HepG2 (cell line): Measurements from ENCODE around the gene TBC1D14. TPM values are rescaled to one million over a fixed set of nuclear protein-coding genes. Genes with fewer than 3 reads are reported as not detected.

Experiments used
- ATAC-seq: fragments of 200-7000 bp; cut with Tn5 transposase; 3 replicates; pipeline ENCODE4 v1.9.1; 2020; ENCODE audit warnings: mild to moderate bottlenecking, moderate library complexity
- BruUV-seq: library from RNA; stranded (reverse); fragments of 400-500 nt; replicated peaks from 2 replicates; lab custom pipeline; 2021; lab: Mats Ljungman, UMichigan
- CTCF ChIA-PET: fragments of 300-600 bp; formaldehyde crosslinking; extraction: SDS; loops from one replicate; lab custom pipeline; 2021; ENCODE audit warnings: low total read pairs, inconsistent platforms, low intra/inter-chr PET ratio; lab: Yijun Ruan, JAX
- POLR2A ChIA-PET: fragments of 350-600 bp; sonication (Branson Sonifier 250); formaldehyde crosslinking; loops from one replicate; lab custom pipeline; 2020; ENCODE audit warnings: antibody characterized with exemption, inconsistent platforms; lab: Yijun Ruan, JAX
- DNase-seq: peaks from one replicate; pipeline ENCODE4 v3.0.0-alpha.2; 2015; ENCODE audit warnings: low spot score
- FAIRE-seq: peaks from 3 replicates; lab custom pipeline; 2011; peaks lifted over from hg19 to GRCh38; lab: Jason Lieb, UNC
- H2AFZ ChIP-seq: one replicate; pipeline ENCODE4 v1.6.1; 2011; ENCODE audit warnings: low read length, inconsistent platforms
- H3K27ac ChIP-seq: fragments of 300-600 bp; 3 replicates; pipeline ENCODE4 v1.8.0; 2011; ENCODE audit warnings: mixed run types, mild to moderate bottlenecking, mixed read lengths, low read length, inconsistent platforms; ENCODE audit not compliant: insufficient read depth; ENCODE audit errors: extremely low read length
- H3K27me3 ChIP-seq, 2 experiments: fragments of 200-600 bp in 1 of 2; 2 replicates in 1 of 2; 3 replicates in 1 of 2; pipeline versions ENCODE4 v1.6.0 to v1.8.0; 2011; ENCODE audit warnings: low read length in 2 of 2, mild to moderate bottlenecking in 2 of 2, moderate library complexity in 2 of 2, inconsistent platforms in 1 of 2; ENCODE audit not compliant: insufficient read depth in 2 of 2, control insufficient read depth in 1 of 2
- H3K36me3 ChIP-seq, 2 experiments: fragments of 200-600 bp in 1 of 2; replicated peaks in 1 of 2; 2 replicates in 1 of 2; 3 replicates in 1 of 2; pipeline versions ENCODE4 v1.5.1 to v1.8.0; 2011; ENCODE audit warnings: low read length in 2 of 2, inconsistent platforms in 1 of 2; ENCODE audit not compliant: insufficient read depth in 2 of 2, control insufficient read depth in 1 of 2
- H3K4me1 ChIP-seq: 2 replicates; pipeline ENCODE4 v1.5.1; 2012; ENCODE audit warnings: low read length, inconsistent platforms; ENCODE audit not compliant: insufficient read depth
- H3K4me2 ChIP-seq: 2 replicates; pipeline ENCODE4 v1.6.0; 2011; ENCODE audit warnings: low read depth, low read length, inconsistent platforms
- H3K4me3 ChIP-seq, 3 experiments: fragments of 200-600 bp in 1 of 3; sonication (generic), shearing (Covaris generic) in 1 of 3; replicated peaks in 1 of 3; 2 replicates each; pipeline ENCODE4 v1.5.1; 2011 to 2016; ENCODE audit warnings: low read length in 3 of 3, inconsistent platforms in 2 of 3, low read depth in 2 of 3, mild to moderate bottlenecking in 2 of 3, control low read depth in 1 of 3, mixed read lengths in 1 of 3; ENCODE audit not compliant: insufficient read depth in 1 of 3
- H3K79me2 ChIP-seq: one replicate; pipeline ENCODE4 v1.6.1; 2011; ENCODE audit warnings: low read length, inconsistent platforms; ENCODE audit not compliant: insufficient read depth
- H3K9ac ChIP-seq: 2 replicates; pipeline ENCODE4 v1.6.0; 2011; ENCODE audit warnings: mild to moderate bottlenecking, low read depth, low read length, inconsistent platforms; ENCODE audit not compliant: insufficient read depth
- H3K9me3 ChIP-seq: 2 replicates; pipeline ENCODE4 v1.5.1; 2012; ENCODE audit warnings: mild to moderate bottlenecking, low read length
- H4K20me1 ChIP-seq: 2 replicates; pipeline ENCODE4 v1.6.0; 2011; ENCODE audit warnings: inconsistent platforms, mild to moderate bottlenecking, low read length, moderate library complexity; ENCODE audit not compliant: insufficient read depth
- ZNF792 ChIP-seq: IDR thresholded peaks from 2 replicates; pipeline ENCODE4 v1.6.1; 2016
- WGBS: methylation state at CpG from one replicate; pipeline ENCODE4 v1.1.6; 2017; ENCODE audit warnings: low lambda C conversion rate; 5-methylcytosine and 5-hydroxymethylcytosine counted together
- in situ Hi-C: cut with HindIII; loops from 2 replicates; pipeline ENCODE4 v1.10.0; 2017; ENCODE audit warnings: low pct_unique_long_range_greater_than_20kb; ENCODE audit not compliant: extremely low pct_ligation_motif_present
- intact Hi-C: fragments of 100-400 bp; cut with micrococcal nuclease; formaldehyde crosslinking; loops from one replicate; pipeline ENCODE4 v1.10.0; 2022; ENCODE audit not compliant: unreplicated experiment
- polyA plus RNA-seq, 8 experiments: library from polyadenylated mRNA; depleted of rRNA in 3 of 8; stranded (reverse) in 7 of 8; unstranded in 1 of 8; fragments of >200 nt; fragmentation: Illumina TruSeq in 4 of 8; extraction: Trizol in 4 of 8; gene quantifications; 2 replicates each; pipeline versions ENCODE4 v1.2.1 to v1.2.3, GENCODE V29; 2011 to 2016; ENCODE audit warnings: low read depth in 4 of 8, missing spikeins in 1 of 8, mixed read lengths in 1 of 8; ENCODE audit not compliant: insufficient read depth in 1 of 8
- total RNA-seq, 5 experiments: library from RNA; depleted of rRNA; stranded (reverse); fragments of >200 nt; fragmentation: Illumina TruSeq; extraction: Trizol; gene quantifications; 2 replicates each; pipeline ENCODE4 v1.2.3, GENCODE V29; 2016; ENCODE audit warnings: low read depth in 1 of 5
- TF ChIP-seq, protein P1 (sequence below): sonication (generic); formaldehyde crosslinking; IDR thresholded peaks from 2 replicates; pipeline ENCODE4 v1.8.1; 2023; ENCODE audit warnings: mild to moderate bottlenecking, missing genetic modification reagents
- TF ChIP-seq, protein P2 (sequence below): sonication (generic); formaldehyde crosslinking; IDR thresholded peaks from 2 replicates; pipeline ENCODE4 v1.9.0; 2021; ENCODE audit warnings: missing genetic modification reagents, borderline replicate concordance

The TBC1D14 gene
- total and polyA plus RNA-seq, 2 of the 13 experiments (the other 11 are each of a cell fraction or from before 2014, with no cell fraction given) = 29.5 to 46.5 TPM

DNA sequence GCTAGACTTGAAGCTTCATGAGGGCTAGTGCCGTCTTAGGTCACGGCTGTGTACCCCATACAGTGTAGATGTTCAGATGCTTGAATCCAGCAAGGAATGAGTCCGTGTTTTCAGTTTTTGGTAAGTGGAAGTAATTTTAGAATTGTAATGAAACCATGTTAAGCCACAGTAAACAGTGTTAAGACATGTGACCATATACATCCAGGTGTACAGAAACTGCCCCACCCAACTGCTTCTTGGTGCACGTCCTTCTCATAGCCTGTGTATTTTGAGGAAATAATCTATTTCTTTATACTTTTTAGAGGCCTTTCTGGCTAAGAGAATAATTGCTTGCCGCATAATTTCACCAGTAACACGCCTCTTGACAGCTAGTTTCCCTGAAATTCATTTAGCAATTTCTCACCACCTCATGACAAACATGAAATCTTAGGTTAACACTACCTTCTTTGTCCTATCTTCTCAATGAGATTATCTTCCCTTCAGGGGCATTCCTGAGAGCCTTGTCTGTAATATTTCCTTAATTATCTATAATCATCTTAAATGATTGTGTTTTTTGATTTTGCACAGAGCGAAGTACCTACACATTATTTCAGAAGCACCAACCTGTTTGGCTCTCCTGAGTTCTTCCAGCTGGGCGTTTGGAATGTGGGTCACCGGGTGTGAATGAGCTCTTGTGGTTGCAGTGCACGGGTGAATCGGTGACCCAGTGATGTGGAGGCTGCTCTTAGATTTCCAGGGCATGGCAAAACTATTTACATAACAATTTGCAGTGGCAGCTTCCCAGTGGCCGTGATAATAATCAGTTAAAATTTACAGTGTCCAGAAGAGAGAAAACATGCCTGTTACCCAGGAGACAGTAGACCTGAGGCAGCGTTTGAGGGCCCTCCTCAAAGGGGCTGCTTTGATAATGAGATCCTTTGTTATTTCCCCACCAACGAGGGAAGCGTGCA lies 83.4 kb downstream of the TBC1D14 start:
- Histone ChIP-seq H3K4me1 (peaks cover 17% of the 10 kb centered on the region), H3K27ac (no peak overlapping the region), H3K27me3 (no peaks in the 10 kb centered on the region), H3K36me3 (peaks cover 9 to 59% of the 10 kb centered on the region in 2 experiments; a peak in 4 of 5 replicates), H3K4me3 (no peak overlapping the region), H3K4me2 (no peak overlapping the region), H3K9me3 (no peaks in the 10 kb centered on the region), H2AFZ (no peak overlapping the region), H3K79me2 (peaks cover 45% of the 10 kb centered on the region), H4K20me1 (peaks cover 21% of the 10 kb centered on the region; the same call in 1 of the 2 replicates), H3K9ac (no peak overlapping the region)
- BruUV-seq = no TSS peak
- ChIA-PET POLR2A (no interaction called here), CTCF (no interaction called here)
- no peak for FAIRE-seq
- TF ChIP-seq ZNF792 (CRISPR knock-in tag) = no peak
- TF ChIP-seq, protein P1, sequence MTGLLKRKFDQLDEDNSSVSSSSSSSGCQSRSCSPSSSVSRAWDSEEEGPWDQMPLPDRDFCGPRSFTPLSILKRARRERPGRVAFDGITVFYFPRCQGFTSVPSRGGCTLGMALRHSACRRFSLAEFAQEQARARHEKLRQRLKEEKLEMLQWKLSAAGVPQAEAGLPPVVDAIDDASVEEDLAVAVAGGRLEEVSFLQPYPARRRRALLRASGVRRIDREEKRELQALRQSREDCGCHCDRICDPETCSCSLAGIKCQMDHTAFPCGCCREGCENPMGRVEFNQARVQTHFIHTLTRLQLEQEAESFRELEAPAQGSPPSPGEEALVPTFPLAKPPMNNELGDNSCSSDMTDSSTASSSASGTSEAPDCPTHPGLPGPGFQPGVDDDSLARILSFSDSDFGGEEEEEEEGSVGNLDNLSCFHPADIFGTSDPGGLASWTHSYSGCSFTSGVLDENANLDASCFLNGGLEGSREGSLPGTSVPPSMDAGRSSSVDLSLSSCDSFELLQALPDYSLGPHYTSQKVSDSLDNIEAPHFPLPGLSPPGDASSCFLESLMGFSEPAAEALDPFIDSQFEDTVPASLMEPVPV (CRISPR knock-in tag) = no peak
- TF ChIP-seq, protein P2, sequence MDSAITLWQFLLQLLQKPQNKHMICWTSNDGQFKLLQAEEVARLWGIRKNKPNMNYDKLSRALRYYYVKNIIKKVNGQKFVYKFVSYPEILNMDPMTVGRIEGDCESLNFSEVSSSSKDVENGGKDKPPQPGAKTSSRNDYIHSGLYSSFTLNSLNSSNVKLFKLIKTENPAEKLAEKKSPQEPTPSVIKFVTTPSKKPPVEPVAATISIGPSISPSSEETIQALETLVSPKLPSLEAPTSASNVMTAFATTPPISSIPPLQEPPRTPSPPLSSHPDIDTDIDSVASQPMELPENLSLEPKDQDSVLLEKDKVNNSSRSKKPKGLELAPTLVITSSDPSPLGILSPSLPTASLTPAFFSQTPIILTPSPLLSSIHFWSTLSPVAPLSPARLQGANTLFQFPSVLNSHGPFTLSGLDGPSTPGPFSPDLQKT (CRISPR knock-in tag) = no peak
- ATAC-seq = no peak
- in situ Hi-C loops (no loop called here), intact Hi-C loops (no loop called here)
- WGBS = 90% methylated on average over 15 of the region's 15 CpGs
- no peak for DNase-seq
